Activated naive CD4-positive, alpha-beta T cell treated with anti-CD3 and anti-CD28 coated beads for 36 hours (primary cell): ENCODE data around the gene MAP3K20. TPM values are rescaled to one million over a fixed set of nuclear protein-coding genes. Genes with fewer than 3 reads are reported as not detected.
A peak's percentile ranks its signal among the peaks of the same experiment; 100 is the strongest.
"Not testable (repeated sequence)": the region's sequence is repeated elsewhere in the genome, so short reads cannot be mapped to it uniquely, and the experiment has no call there.

Experiments
- CTCF ChIA-PET: fragments of 350-600 bp; sonication (Branson Sonifier 250); formaldehyde crosslinking; loops from one replicate; lab custom pipeline; 2021; ENCODE audit warnings: antibody characterized with exemption; lab: Charles Lee
- DNase-seq: peaks from one replicate; pipeline ENCODE4 v3.0.0-alpha.2; 2020
- H3K27ac Mint-ChIP-seq: one replicate; pipeline ENCODE4 v1.8.0; 2021; ENCODE audit warnings: mild to moderate bottlenecking, mixed read lengths
- H3K27me3 Mint-ChIP-seq: one replicate; pipeline ENCODE4 v1.8.0; 2021; ENCODE audit warnings: low read depth, mixed read lengths
- H3K36me3 Mint-ChIP-seq: one replicate; pipeline ENCODE4 v1.8.0; 2021; ENCODE audit warnings: low read depth, mixed read lengths
- H3K4me1 Mint-ChIP-seq: one replicate; pipeline ENCODE4 v1.8.0; 2021; ENCODE audit warnings: low read depth, mixed read lengths
- H3K4me3 Mint-ChIP-seq: one replicate; pipeline ENCODE4 v1.8.0; 2021; ENCODE audit warnings: mild to moderate bottlenecking, moderate library complexity, mixed read lengths
- H3K9me3 Mint-ChIP-seq: one replicate; pipeline ENCODE4 v1.8.0; 2021; ENCODE audit warnings: mixed read lengths
- intact Hi-C: fragments of 100-400 bp; cut with micrococcal nuclease; formaldehyde crosslinking; loops from one replicate; pipeline ENCODE4 v1.15.1; 2023
- total RNA-seq, 2 experiments: library from RNA; stranded (reverse); gene quantifications; one replicate each; pipeline ENCODE4 v1.2.3, GENCODE V29; 2021

The MAP3K20 gene
- total RNA-seq, 2 experiments from 2014 or later, result 3.0 to 3.7 TPM

DNA sequence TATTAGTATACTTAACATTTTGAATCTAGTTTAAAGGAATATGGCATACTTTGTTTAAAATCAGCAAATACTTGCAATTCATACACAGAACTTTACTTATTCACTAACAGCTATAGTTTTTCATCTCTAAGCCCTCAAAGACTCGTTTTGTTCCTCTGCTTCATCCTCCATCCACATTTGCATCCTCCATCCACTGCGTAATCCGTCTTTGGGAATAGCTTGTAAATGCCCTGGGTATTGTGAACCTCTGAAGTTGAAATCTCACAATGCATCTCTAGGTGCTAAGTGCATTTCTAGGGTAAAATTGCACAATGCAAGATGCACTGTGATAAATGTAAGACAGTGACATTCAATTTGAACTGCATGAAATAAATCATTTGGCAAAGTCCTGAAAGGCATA is 163.2 kb downstream of the MAP3K20 start:
- Mint-ChIP-seq H3K4me1 (no peaks in the 10 kb centered on the region), H3K27me3 (peaks cover 5% of the 10 kb centered on the region), H3K9me3 (no peaks in the 10 kb centered on the region), H3K36me3 (no peaks in the 10 kb centered on the region), H3K27ac (no peak overlapping the region), H3K4me3 (no peak overlapping the region)
- intact Hi-C loops, result no loop called here
- CTCF ChIA-PET, result interaction anchor here (1.0 kb wide), 1 partner anchor 23 kb away, joined by 3 read pairs; no protein-coding TSS in a partner anchor
- DNase-seq, result no peak

DNA sequence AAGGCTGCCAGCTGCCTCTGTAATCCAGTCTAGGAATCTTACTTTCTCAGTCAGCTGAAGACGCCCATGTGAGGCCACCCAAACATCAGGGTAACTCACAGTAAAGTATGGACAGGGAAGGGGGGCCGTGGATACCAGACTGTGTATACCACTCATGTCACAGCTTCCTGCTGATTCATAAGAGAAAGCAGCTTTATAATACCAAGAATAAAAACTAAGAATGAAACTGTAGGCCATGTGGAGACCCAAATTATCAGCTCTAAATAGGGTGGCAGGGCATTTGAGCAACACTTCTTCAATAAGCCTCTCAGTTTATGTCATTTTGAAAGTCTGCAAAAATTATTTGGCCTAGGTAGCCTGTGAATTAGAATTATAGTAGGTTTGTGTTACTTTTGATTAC is 164.0 kb downstream of the MAP3K20 start:
- CTCF ChIA-PET, result interaction anchor here (1.0 kb wide), 1 partner anchor 23 kb away, joined by 3 read pairs; no protein-coding TSS in a partner anchor
- intact Hi-C loops, result no loop called here
- DNase-seq, result peak; percentile 20
- H3K4me3 Mint-ChIP-seq, result no peak overlapping the region
- peaks cover 9% of the 10 kb centered on the region for H3K27me3 Mint-ChIP-seq
- no peaks in the 10 kb centered on the region for H3K36me3 Mint-ChIP-seq
- H3K27ac Mint-ChIP-seq, result no peak overlapping the region
- no peaks in the 10 kb centered on the region for H3K9me3 Mint-ChIP-seq
- H3K4me1 Mint-ChIP-seq, result no peaks in the 10 kb centered on the region

DNA sequence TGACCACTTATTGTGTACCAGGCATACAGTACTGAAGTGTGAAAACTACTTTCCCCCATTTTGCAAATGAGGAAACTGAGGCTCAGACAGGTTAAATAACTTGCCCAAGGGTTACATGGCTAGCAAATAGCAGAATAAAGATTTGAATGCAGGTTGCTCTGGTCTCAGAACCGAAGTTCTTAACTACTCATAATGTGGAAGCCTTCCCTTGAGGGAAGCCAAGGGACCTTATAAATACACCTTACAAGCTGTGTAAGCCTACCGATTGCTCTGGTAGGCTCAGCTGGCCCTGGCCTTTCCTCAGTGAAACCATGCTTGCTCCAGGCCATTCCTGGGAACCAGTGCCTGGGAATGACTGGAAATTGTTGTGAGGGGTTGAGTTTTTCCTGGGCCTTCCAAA is 164.4 kb downstream of the MAP3K20 start:
- CTCF ChIA-PET, result interaction anchor here (1.0 kb wide), 1 partner anchor 24 kb away, joined by 3 read pairs; no protein-coding TSS in a partner anchor
- no peaks in the 10 kb centered on the region for H3K36me3 Mint-ChIP-seq
- no peak overlapping the region for H3K27ac Mint-ChIP-seq
- no peaks in the 10 kb centered on the region for H3K9me3 Mint-ChIP-seq
- no peak overlapping the region for H3K4me3 Mint-ChIP-seq
- intact Hi-C loops, result no loop called here
- no peak for DNase-seq
- H3K4me1 Mint-ChIP-seq, result no peaks in the 10 kb centered on the region
- peaks cover 9% of the 10 kb centered on the region for H3K27me3 Mint-ChIP-seq

- H3K4me1 Mint-ChIP-seq, result no peaks in the 10 kb centered on the region
- DNase-seq, result no peak
- H3K36me3 Mint-ChIP-seq, result no peaks in the 10 kb centered on the region
- H3K27me3 Mint-ChIP-seq, result peaks cover 9% of the 10 kb centered on the region
- no peak overlapping the region for H3K27ac Mint-ChIP-seq
- no peaks in the 10 kb centered on the region for H3K9me3 Mint-ChIP-seq
- H3K4me3 Mint-ChIP-seq, result no peak overlapping the region
- intact Hi-C loops, result no loop called here
- CTCF ChIA-PET, result no interaction called here
Measured at GRCh38 chr2:173241643-173242042, 166.0 kb downstream of the MAP3K20 start.

GRCh38 chr2:173247156-173247555 is 171.5 kb downstream of the MAP3K20 start:
- DNase-seq, result no peak
- intact Hi-C loops, result no loop called here
- Mint-ChIP-seq H3K36me3 (no peaks in the 10 kb centered on the region), H3K27ac (no peak overlapping the region), H3K9me3 (no peaks in the 10 kb centered on the region), H3K27me3 (peaks cover 14% of the 10 kb centered on the region), H3K4me1 (no peaks in the 10 kb centered on the region), H3K4me3 (no peak overlapping the region)
- CTCF ChIA-PET, result no interaction called here

GRCh38 chr2:173248381-173248780 is 172.7 kb downstream of the MAP3K20 start:
- no peaks in the 10 kb centered on the region for H3K4me1 Mint-ChIP-seq
- intact Hi-C loops, result no loop called here
- no peak overlapping the region for H3K4me3 Mint-ChIP-seq
- CTCF ChIA-PET, result interaction anchor here (1.1 kb wide), 1 partner anchor 38 kb away, joined by 3 read pairs; no protein-coding TSS in a partner anchor
- H3K36me3 Mint-ChIP-seq, result no peaks in the 10 kb centered on the region
- no peaks in the 10 kb centered on the region for H3K9me3 Mint-ChIP-seq
- no peak overlapping the region for H3K27ac Mint-ChIP-seq
- DNase-seq, result no peak
- H3K27me3 Mint-ChIP-seq, result peaks cover 22% of the 10 kb centered on the region

- H3K4me1 Mint-ChIP-seq, result no peaks in the 10 kb centered on the region
- peaks cover 16% of the 10 kb centered on the region for H3K27me3 Mint-ChIP-seq
- DNase-seq, result no peak
- intact Hi-C loops, result no loop called here
- CTCF ChIA-PET, result no interaction called here
- H3K27ac Mint-ChIP-seq, result no peak overlapping the region
- H3K9me3 Mint-ChIP-seq, result no peaks in the 10 kb centered on the region
- H3K4me3 Mint-ChIP-seq, result no peak overlapping the region
- H3K36me3 Mint-ChIP-seq, result no peaks in the 10 kb centered on the region
Measured at GRCh38 chr2:173249661-173250641, 174.3 kb downstream of the MAP3K20 start.

- Mint-ChIP-seq H3K27me3 (peaks cover 21% of the 10 kb centered on the region), H3K27ac (no peak overlapping the region), H3K36me3 (no peaks in the 10 kb centered on the region), H3K9me3 (no peaks in the 10 kb centered on the region), H3K4me3 (no peak overlapping the region), H3K4me1 (no peaks in the 10 kb centered on the region)
- CTCF ChIA-PET, result no interaction called here
- intact Hi-C loops, result no loop called here
- DNase-seq, result no peak
Measured at GRCh38 chr2:173251225-173251624, 175.6 kb downstream of the MAP3K20 start.

GRCh38 chr2:173252581-173252980 is 176.9 kb downstream of the MAP3K20 start:
- intact Hi-C loops, result no loop called here
- Mint-ChIP-seq H3K27me3 (peaks cover 21% of the 10 kb centered on the region), H3K27ac (no peak overlapping the region), H3K4me3 (no peak overlapping the region), H3K36me3 (no peaks in the 10 kb centered on the region), H3K9me3 (no peaks in the 10 kb centered on the region), H3K4me1 (no peaks in the 10 kb centered on the region)
- CTCF ChIA-PET, result interaction anchor here (0.6 kb wide), 2 partner anchors 355 to 1981 kb away, joined by 3 read pairs; no protein-coding TSS in a partner anchor
- no peak for DNase-seq

GRCh38 chr2:173254659-173255058 is 179.0 kb downstream of the MAP3K20 start:
- CTCF ChIA-PET, result no interaction called here
- no peak overlapping the region for H3K4me3 Mint-ChIP-seq
- intact Hi-C loops, result no loop called here
- H3K27ac Mint-ChIP-seq, result no peak overlapping the region
- H3K4me1 Mint-ChIP-seq, result no peaks in the 10 kb centered on the region
- no peak for DNase-seq
- no peaks in the 10 kb centered on the region for H3K9me3 Mint-ChIP-seq
- H3K36me3 Mint-ChIP-seq, result no peaks in the 10 kb centered on the region
- peaks cover 18% of the 10 kb centered on the region for H3K27me3 Mint-ChIP-seq

DNA sequence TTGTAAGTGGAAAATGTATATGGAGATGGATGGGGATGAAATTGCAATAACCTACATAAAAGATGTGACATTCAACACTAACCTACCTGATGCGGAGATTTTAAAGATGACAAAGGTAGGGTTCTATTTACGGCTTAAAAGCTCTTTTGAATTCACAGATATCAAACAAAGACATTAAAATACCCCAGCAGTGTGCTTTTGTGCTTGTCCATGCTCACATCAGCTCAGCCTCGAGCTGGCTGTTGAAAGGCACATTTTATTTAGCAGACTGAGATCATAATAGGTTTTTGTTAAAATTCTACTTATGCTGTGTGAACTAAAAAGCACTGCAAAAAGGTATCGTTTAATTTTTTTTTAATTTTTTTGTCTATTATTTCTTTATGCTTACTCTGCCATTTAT is 183.1 kb downstream of the MAP3K20 start:
- Mint-ChIP-seq H3K4me3 (no peak overlapping the region), H3K9me3 (no peaks in the 10 kb centered on the region), H3K36me3 (no peaks in the 10 kb centered on the region), H3K27me3 (peaks cover 9% of the 10 kb centered on the region), H3K27ac (no peak overlapping the region), H3K4me1 (peaks cover 2% of the 10 kb centered on the region)
- CTCF ChIA-PET, result no interaction called here
- no peak for DNase-seq
- intact Hi-C loops, result no loop called here

- DNase-seq, H3K27me3 Mint-ChIP-seq, intact Hi-C loops, H3K36me3 Mint-ChIP-seq, H3K4me3 Mint-ChIP-seq, H3K9me3 Mint-ChIP-seq, H3K27ac Mint-ChIP-seq: not testable (repeated sequence)
- CTCF ChIA-PET, result interaction anchor here (0.6 kb wide), 1 partner anchor 199 kb away, joined by 3 read pairs; no protein-coding TSS in a partner anchor
- peaks cover 12% of the 10 kb centered on the region for H3K4me1 Mint-ChIP-seq
Measured at GRCh38 chr2:173262356-173262755, 186.7 kb downstream of the MAP3K20 start.
